Activated CD4-positive, CD25-positive, alpha-beta regulatory T cell treated with anti-CD3 and anti-CD28 coated beads, Interleukin-2, amount 50 U/mL, for 16 hours (primary cell): ENCODE results near the gene TCF3.
A peak's percentile ranks its signal among the peaks of the same experiment; 100 is the strongest.

Experiments used
- DNase-seq: peaks from one replicate; pipeline ENCODE4 v3.0.0-alpha.2; 2020; ENCODE audit warnings: low read depth, low spot score

TCF3 gene

DNA sequence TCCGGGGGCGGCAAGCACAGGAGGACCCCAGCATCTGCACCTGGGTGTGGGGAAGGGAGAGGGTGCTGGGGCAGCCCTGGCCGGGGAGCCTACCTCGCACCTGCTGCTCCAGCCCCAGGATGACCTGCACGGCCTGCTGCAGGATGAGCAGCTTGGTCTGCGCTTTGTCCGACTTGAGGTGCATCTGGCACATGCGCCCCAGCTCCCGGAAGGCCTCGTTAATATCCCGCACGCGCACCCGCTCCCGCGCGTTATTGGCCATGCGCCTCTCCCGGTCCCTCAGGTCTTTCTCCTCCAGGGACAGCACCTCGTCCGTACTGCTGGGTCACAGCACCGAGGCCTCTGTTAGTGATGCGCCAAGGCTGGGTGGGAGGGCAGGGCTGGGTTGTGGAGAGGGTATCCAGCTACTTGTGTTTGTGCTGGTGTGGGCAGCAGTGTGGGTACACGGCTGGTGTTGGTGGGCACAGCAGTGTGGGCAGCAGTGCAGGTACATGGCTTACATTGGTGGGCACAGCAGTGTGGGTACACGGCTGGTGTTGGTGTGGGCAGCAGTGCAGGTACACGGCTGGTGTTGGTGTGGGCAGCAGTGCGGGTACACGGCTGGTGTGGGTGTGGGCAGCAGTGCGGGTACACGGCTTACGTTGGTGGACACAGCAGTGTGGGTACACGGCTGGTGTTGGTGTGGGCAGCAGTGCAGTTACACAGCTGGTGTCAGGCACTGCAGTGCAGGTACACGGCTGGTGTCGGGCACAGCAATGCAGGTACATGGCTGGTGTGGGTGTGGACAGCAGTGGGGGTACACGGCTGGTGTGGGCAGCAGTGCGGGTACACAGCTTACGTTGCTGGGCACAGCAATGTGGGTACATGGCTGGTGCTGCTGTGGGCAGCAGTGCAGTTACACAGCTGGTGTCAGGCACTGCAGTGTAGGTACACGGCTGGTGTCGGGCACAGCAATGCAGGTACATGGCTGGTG lies 40.0 kb downstream of the TCF3 start:
- DNase-seq = no peak

- no peak for DNase-seq
Measured at GRCh38 chr19:1611353-1611752, 41.1 kb downstream of the TCF3 start.

- DNase-seq = no peak
Measured at GRCh38 chr19:1610579-1610978, 41.8 kb downstream of the TCF3 start.

DNA sequence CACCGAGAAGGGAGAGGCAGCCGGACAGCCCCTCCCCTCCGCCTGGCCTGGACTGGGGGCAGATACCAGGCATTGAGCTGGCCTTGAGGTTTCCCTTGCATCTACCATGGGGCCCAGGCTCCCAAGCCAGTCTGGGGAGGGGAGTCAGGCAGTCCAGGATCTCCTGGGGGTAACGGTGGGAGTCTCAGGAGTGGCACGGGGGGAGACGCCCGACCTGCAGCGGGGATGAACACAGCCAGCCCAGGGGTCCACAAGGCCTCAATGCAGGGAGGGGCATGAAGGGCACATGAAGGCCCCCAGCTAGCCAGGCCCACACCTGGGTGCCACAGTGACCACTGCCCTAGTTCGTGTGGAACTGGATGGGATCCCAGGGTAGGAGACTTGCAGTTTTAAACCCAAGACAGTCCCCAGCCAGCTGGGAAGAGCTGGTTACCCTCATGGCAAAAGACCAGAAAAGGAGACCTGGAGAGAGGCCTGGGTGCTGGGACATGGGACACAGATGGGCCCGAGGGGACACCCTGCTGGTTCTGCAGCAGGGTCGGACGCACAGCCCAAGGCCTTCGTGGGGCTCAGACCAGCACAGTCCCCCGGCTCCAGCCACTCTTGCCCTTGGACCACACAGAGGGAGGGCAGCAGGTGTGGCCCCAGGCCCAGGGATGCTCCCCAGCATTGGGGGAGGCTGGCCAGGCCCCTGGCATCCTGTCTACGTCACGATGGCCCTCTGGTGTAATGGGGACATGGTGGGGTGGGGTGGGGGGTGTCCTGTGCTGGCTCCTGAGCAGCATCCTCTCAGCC lies 42.5 kb downstream of the TCF3 start:
- no peak for DNase-seq

- DNase-seq = no peak
Measured at GRCh38 chr19:1609103-1609396, 43.4 kb downstream of the TCF3 start.

GRCh38 chr19:1608359-1609102 lies 43.9 kb downstream of the TCF3 start:
- DNase-seq = no peak

DNA sequence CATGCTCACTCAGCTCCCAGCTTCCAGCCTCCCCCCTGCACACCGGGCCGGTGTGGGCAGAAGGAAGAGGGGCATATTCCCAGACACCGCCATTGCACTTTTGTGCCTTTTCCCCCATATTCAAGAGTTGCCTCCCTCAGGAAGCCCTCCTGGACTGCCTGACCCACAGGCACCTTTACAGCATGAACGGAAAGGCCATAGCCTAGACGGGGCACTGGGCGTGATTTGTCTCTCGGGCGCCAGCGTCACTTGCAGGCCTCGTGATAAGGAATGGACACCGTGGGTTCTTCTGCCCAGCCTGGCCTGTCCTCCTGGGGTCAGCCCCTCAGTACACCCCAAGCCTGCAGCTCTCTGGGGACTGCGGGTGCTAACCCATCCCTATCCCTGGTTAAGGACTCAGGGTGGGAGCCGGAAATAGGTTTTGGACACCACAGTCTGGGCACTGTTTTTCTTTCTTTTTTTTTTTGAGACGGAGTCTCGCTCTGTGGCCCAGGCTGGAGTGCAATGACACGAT lies 46.2 kb downstream of the TCF3 start:
- DNase-seq = no peak

- peak; percentile 83 for DNase-seq
Measured at GRCh38 chr19:1605236-1606137, 46.9 kb downstream of the TCF3 start, which contains the start of gene UQCR11. TSS of gene UQCR11 (minus strand) at chr19:1605462. CDS start at chr19:1605409, 53 bp downstream.

GRCh38 chr19:1602091-1602707 lies 50.2 kb downstream of the TCF3 start:
- DNase-seq = no peak

GRCh38 chr19:1601613-1602064 lies 50.8 kb downstream of the TCF3 start:
- DNase-seq = no peak

GRCh38 chr19:1599460-1599846 lies 53.0 kb downstream of the TCF3 start:
- DNase-seq = no peak

DNA sequence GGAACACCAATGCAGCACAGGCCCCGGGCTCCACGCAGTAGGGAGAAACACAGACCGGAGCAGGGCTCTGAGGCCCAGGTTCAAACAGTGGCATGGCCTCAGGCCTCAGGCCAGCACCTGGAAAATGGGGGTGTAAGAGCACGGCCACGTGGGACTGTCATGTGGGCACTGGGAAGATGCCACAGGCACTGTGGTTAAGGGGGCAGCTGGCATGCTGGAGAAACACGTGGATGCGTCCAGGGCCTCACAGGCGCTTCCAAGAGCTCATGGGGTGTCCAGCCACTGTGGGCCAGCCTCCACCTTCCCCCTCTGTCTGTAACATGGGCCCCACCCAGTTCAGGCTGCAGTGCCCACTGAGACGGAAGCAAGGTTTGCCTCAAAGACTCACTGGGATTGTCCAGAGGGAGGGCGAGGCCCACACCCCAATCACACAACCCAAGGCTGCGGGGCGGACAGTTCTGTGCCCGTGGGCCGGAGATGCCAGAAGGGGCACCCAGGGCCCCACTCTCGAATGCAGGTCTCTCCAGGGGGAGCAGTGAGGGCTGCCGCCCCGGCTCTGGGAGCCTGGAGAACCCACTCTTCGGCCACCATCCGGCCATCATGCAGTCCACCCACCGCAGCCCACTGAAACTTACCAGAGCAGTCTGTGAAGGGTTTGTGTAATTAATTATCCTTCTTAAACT lies 53.5 kb downstream of the TCF3 start:
- DNase-seq = no peak

- DNase-seq = no peak
Measured at GRCh38 chr19:1593501-1593772, 59.0 kb downstream of the TCF3 start.

- peak; percentile 78 for DNase-seq
Measured at GRCh38 chr19:1592755-1593500, 59.5 kb downstream of the TCF3 start, which contains the start of gene MBD3. TSS of gene MBD3 (minus strand) at chr19:1592865. CDS start at chr19:1592631, 234 bp downstream.

DNA sequence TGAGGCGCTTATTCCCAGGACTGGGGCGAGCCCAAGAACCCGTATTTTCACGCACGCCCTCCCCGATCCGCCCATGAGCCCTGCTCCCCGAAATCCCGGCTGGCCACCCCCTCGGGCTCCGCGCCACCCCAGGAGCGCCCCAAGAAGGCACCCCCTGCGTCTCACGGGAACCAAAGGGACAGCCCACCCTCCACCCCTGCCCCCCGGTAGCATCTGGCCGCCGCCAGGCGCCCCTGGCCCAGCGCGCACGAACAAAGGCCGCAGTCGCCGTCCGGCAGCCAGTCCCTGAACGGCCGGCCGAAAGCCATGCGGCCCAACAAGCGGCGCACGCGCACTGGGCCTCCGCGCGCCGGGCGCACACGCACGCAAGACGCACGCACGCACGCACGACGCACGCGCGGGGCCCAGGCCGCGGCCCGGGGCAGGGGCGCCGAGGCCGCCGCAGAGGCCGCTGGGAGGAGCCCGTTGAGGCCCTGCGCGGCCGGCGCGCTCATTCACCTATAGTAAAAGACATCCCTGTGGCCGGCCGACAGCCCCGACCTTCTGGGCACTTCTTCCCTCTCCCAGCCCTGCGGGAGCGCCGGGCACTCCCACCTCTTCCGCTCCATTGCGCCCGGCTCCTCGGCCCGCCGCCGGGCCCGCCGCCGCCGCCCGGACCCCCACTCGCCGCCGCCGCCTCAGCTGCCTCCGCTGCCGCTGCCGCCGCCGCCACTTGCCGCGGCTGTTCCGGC lies 60.2 kb downstream of the TCF3 start:
- DNase-seq = peak; percentile 72

GRCh38 chr19:1591421-1592023 lies 60.9 kb downstream of the TCF3 start:
- DNase-seq = no peak

- no peak for DNase-seq
Measured at GRCh38 chr19:1590641-1591397, 61.6 kb downstream of the TCF3 start.
